Stimulated activated CD4-positive, alpha-beta T cell treated with anti-CD3 and anti-CD28 coated beads, Interleukin-4, amount 100 ng/mL, for 4 hours (primary cell): Measurements from ENCODE around the gene PFDN1.
"Not testable (repeated sequence)": the region's sequence is repeated elsewhere in the genome, so short reads cannot be mapped to it uniquely, and the experiment has no call there.

Experiments used
- DNase-seq, 2 experiments: peaks; one replicate each; pipeline ENCODE4 v3.0.0-alpha.2; 2020

PFDN1 gene

DNA sequence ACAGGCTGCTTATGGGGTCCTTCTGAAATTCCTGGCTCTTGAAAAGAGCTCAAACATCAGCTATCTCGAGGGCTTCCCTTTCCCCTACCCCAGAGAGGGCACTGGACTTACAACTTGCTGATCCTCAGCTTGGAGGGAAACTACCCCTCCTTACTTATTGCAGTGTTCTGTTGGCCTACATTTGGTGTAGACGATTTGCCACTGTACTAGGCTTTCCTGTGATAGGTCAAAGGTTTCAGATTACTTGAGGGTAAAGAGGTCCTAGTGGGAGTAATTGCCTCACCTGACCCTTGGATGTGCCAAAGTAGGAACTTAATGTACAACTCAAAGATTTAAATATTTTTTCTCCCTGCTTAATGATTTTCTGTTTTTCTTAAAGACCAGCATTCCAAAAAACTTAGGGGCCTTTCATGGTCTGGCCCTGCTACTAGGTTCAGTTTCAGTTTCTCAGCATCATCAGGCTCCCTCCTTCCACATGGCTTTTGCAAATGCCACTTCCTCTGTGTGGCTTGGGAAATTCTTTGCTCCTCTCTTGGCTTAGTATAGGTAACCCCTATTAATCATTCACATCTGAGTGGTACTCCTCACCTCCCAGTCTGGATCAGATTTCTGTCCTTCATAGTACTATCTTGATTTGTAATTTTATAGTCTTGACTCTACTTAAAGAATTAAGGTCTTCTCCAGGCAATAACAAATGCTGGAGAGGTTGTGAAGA is 95.5 kb downstream of the PFDN1 start:
- DNase-seq = no peak

- DNase-seq = no peak
Observed at GRCh38 chr5:140205952-140206351, 96.9 kb downstream of the PFDN1 start.

- DNase-seq = no peak
Observed at GRCh38 chr5:140205216-140205615, 97.7 kb downstream of the PFDN1 start.

- no peak for DNase-seq
Observed at GRCh38 chr5:140202610-140203009, 100.3 kb downstream of the PFDN1 start.

DNA sequence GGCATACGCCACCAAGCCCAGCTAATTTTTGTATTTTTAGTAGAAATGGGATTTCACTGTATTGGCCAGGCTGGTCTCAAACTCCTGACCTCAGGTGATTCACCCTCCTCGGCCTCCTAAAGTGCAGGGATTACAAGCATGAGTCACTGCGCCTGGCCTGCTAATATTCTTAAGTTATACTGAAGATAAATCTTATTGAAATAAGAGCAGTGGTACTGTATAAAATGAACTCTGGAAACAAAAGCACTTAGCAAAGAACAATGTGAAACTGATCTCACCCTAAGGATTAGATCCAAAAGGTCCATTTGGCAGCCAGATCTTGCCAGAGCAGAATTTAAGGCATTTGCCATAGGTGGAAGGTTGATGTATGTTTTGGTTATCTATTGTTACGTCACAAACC is 100.8 kb downstream of the PFDN1 start:
- no peak for DNase-seq

DNA sequence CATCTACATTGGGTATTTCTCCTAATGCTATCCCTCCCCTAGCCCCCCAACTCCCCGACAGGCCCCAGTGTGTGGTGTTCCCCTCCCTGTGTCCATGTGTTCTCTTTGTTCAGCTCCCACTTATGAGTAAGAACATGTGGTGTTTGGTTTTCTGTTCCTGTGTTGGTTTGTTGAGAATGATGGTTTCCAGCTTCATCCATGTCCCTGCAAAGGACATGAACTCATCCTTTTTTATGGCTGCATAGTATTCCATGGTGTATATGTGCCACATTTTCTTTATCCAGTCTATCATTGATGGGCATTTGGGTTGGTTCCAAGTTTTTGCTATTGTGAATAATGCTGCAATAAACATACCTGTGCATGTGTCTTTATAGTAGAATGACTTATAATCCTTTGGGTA is 104.0 kb downstream of the PFDN1 start:
- not testable (repeated sequence) for DNase-seq

DNA sequence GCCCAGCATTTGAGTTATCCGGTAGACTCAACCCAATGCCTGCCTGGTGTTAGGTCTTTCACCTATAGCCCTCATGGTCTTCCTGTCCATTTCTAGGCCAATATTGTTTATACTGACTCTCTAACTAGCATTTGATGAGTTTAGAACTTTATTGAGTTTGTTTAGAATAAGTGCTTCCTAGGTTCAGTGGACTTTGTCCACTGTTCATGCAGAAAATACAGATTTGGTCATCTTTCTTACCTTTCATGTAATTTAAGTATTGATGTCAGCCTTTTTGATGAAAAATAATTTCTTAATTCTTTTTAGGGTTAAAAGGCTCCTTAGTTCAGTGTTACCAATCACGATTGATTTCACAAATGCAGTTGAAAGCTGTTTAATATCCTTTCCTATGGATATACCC is 105.9 kb downstream of the PFDN1 start:
- no peak for DNase-seq

DNA sequence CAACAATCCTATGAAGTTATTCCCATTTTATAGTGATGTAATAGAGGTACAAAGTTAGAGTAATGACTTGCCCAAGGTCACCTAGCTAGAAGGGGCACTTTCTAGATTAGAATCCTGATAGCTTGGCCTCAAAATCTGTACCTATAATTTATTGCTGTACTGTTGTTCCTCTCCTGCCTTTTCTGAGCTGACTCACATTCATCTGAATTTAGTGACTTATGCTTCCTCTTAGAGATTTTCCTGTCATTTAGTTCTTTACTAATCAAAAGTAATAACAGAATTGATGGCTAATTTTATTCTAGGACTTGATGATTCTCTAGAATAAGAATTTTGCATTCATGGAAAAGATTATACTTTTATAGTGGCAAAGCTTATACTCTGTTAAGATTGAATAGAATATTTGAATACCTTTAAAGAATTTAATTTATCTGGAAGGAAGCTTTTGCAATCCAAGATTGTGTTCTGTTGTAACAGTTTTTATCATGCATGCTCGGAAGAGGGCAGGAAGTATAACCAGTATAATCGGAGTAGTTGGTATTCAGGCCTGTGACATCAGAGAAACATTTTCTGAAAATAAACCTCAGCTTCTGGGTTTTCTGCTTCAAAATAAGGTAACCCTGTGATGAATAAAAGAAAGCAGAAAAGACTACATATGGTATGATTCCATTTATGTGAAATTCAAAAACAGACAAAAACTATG is 106.6 kb downstream of the PFDN1 start:
- no peak for DNase-seq
